ENCODE results near the gene KRTAP4-11.
"Not testable (repeated sequence)": the region's sequence is repeated elsewhere in the genome, so short reads cannot be mapped to it uniquely, and the experiment has no call there.

KRTAP4-11 gene

GRCh38 chr17:41084100-41084856 lies 33.9 kb downstream of the KRTAP4-11 start, which contains the start of gene KRTAP4-7:
TSS of gene KRTAP4-7 (plus strand) at chr17:41084150. CDS start at chr17:41084207, 57 bp downstream.
- not testable (repeated sequence) for DNase-seq (ENCODE audit: low spot score)

GRCh38 chr17:41083427-41083826 lies 34.7 kb downstream of the KRTAP4-11 start:
- not testable (repeated sequence) for DNase-seq (ENCODE audit: low spot score)

GRCh38 chr17:41082626-41083025 lies 35.5 kb downstream of the KRTAP4-11 start:
- DNase-seq (ENCODE audit: low spot score): no peak

- no peak for DNase-seq (ENCODE audit: low spot score)
Measured at GRCh38 chr17:41076788-41077187, 41.4 kb downstream of the KRTAP4-11 start.

- no peak for DNase-seq (ENCODE audit: low spot score)
Measured at GRCh38 chr17:41073676-41074075, 44.5 kb downstream of the KRTAP4-11 start.

GRCh38 chr17:41071606-41072360 lies 46.4 kb downstream of the KRTAP4-11 start:
- no peak for DNase-seq (ENCODE audit: low spot score)

GRCh38 chr17:41069031-41069430 lies 49.1 kb downstream of the KRTAP4-11 start:
- DNase-seq (ENCODE audit: low spot score): no peak

GRCh38 chr17:41067281-41067680 lies 50.9 kb downstream of the KRTAP4-11 start:
- DNase-seq (ENCODE audit: low spot score): no peak

Data from activated CD4-positive, alpha-beta T cell treated with anti-CD3 and anti-CD28 coated beads, Interleukin-2, Interleukin-4, amounts not matched to agents 100 ng/mL and 50 ng/mL, durations not matched to agents 16 hours and 8 hours (primary cell).